Measurements from ENCODE around the gene FNDC11.

Gene FNDC11

GRCh38 chr20:63536997-63537524 lies 16.9 kb upstream of the FNDC11 start, which contains the start of gene PTK6:
TSS of gene PTK6 (minus strand) at chr20:63537376. CDS start at chr20:63537314, 62 bp downstream.
- TF ChIP-seq EZH2 (IDR thresholded peaks at IDR 0.05): no peak
- TF ChIP-seq FOXP2 (optimal IDR thresholded peaks at IDR 0.05; ENCODE audit: control extremely low read depth, extremely low read length, insufficient read depth): no peak
- TF ChIP-seq POLR2AphosphoS5 (IDR thresholded peaks at IDR 0.05; ENCODE audit: borderline replicate concordance, low read depth, low read length): no peak

GRCh38 chr20:63537525-63538203 lies 16.3 kb upstream of the FNDC11 start:
- TF ChIP-seq POLR2AphosphoS5 (IDR thresholded peaks at IDR 0.05; ENCODE audit: borderline replicate concordance, low read depth, low read length) (no peak), EZH2 (IDR thresholded peaks at IDR 0.05) (no peak), FOXP2 (optimal IDR thresholded peaks at IDR 0.05; ENCODE audit: control extremely low read depth, extremely low read length, insufficient read depth) (peak; percentile 58)
- no peak for DNase-seq (ENCODE audit: low read depth, low spot score)
- Histone ChIP-seq H3K9ac (ENCODE audit: insufficient read length) (no peak overlapping the region), H3K9me3 (ENCODE audit: low read depth, low read length) (no peaks in the 10 kb centered on the region), H3K4me3 (peak overlapping the region; percentile 72), H3K27ac (no peak overlapping the region), H3K36me3 (ENCODE audit: insufficient read depth, low read length) (no peaks in the 10 kb centered on the region)

More at GRCh38 chr20:63536997-63537524, 16.9 kb upstream of the FNDC11 start, which contains the start of gene PTK6:
- Histone ChIP-seq H3K36me3 (ENCODE audit: insufficient read depth, low read length) (no peaks in the 10 kb centered on the region), H3K9me3 (ENCODE audit: low read depth, low read length) (no peaks in the 10 kb centered on the region), H3K4me3 (peak within 1 kb of the TSS; percentile 72), H3K9ac (ENCODE audit: insufficient read length) (no peak within 1 kb of the TSS), H3K27ac (no peak within 1 kb of the TSS)
- DNase-seq (ENCODE audit: low read depth, low spot score): no peak

- TF ChIP-seq POLR2AphosphoS5 (IDR thresholded peaks at IDR 0.05; ENCODE audit: borderline replicate concordance, low read depth, low read length) (no peak), EZH2 (IDR thresholded peaks at IDR 0.05) (no peak), FOXP2 (optimal IDR thresholded peaks at IDR 0.05; ENCODE audit: control extremely low read depth, extremely low read length, insufficient read depth) (no peak)
- Histone ChIP-seq H3K36me3 (ENCODE audit: insufficient read depth, low read length) (no peaks in the 10 kb centered on the region), H3K9ac (ENCODE audit: insufficient read length) (no peak overlapping the region), H3K4me3 (no peak overlapping the region), H3K27ac (no peak overlapping the region), H3K9me3 (ENCODE audit: low read depth, low read length) (no peaks in the 10 kb centered on the region)
- no peak for DNase-seq (ENCODE audit: low read depth, low spot score)
Observed at GRCh38 chr20:63538204-63539091, 15.5 kb upstream of the FNDC11 start.

- H3K4me3 ChIP-seq: no peak overlapping the region
- no peaks in the 10 kb centered on the region for H3K36me3 ChIP-seq (ENCODE audit: insufficient read depth, low read length)
- no peaks in the 10 kb centered on the region for H3K9me3 ChIP-seq (ENCODE audit: low read depth, low read length)
- H3K9ac ChIP-seq (ENCODE audit: insufficient read length): no peak overlapping the region
- TF ChIP-seq EZH2 (IDR thresholded peaks at IDR 0.05): no peak
- TF ChIP-seq FOXP2 (optimal IDR thresholded peaks at IDR 0.05; ENCODE audit: control extremely low read depth, extremely low read length, insufficient read depth): no peak
- no peak for TF ChIP-seq POLR2AphosphoS5 (IDR thresholded peaks at IDR 0.05; ENCODE audit: borderline replicate concordance, low read depth, low read length)
- no peak for DNase-seq (ENCODE audit: low read depth, low spot score)
- H3K27ac ChIP-seq: no peak overlapping the region
Observed at GRCh38 chr20:63539092-63539430, 14.9 kb upstream of the FNDC11 start.

- no peak for TF ChIP-seq FOXP2 (optimal IDR thresholded peaks at IDR 0.05; ENCODE audit: control extremely low read depth, extremely low read length, insufficient read depth)
- Histone ChIP-seq H3K9ac (ENCODE audit: insufficient read length) (no peak overlapping the region), H3K9me3 (ENCODE audit: low read depth, low read length) (no peaks in the 10 kb centered on the region), H3K4me3 (no peak overlapping the region), H3K36me3 (ENCODE audit: insufficient read depth, low read length) (no peaks in the 10 kb centered on the region), H3K27ac (no peak overlapping the region)
- DNase-seq (ENCODE audit: low read depth, low spot score): no peak
Observed at GRCh38 chr20:63539441-63540370, 14.3 kb upstream of the FNDC11 start.

GRCh38 chr20:63540417-63541186 lies 13.4 kb upstream of the FNDC11 start:
- TF ChIP-seq EZH2 (IDR thresholded peaks at IDR 0.05) (no peak), FOXP2 (optimal IDR thresholded peaks at IDR 0.05; ENCODE audit: control extremely low read depth, extremely low read length, insufficient read depth) (no peak), POLR2AphosphoS5 (IDR thresholded peaks at IDR 0.05; ENCODE audit: borderline replicate concordance, low read depth, low read length) (no peak)
- DNase-seq (ENCODE audit: low read depth, low spot score): no peak
- H3K9ac ChIP-seq (ENCODE audit: insufficient read length): no peak overlapping the region
- H3K4me3 ChIP-seq: no peak overlapping the region
- no peaks in the 10 kb centered on the region for H3K36me3 ChIP-seq (ENCODE audit: insufficient read depth, low read length)
- no peaks in the 10 kb centered on the region for H3K9me3 ChIP-seq (ENCODE audit: low read depth, low read length)
- H3K27ac ChIP-seq: no peak overlapping the region

- TF ChIP-seq EZH2 (IDR thresholded peaks at IDR 0.05) (no peak), FOXP2 (optimal IDR thresholded peaks at IDR 0.05; ENCODE audit: control extremely low read depth, extremely low read length, insufficient read depth) (no peak), POLR2AphosphoS5 (IDR thresholded peaks at IDR 0.05; ENCODE audit: borderline replicate concordance, low read depth, low read length) (no peak)
- DNase-seq (ENCODE audit: low read depth, low spot score): no peak
- no peak overlapping the region for H3K9ac ChIP-seq (ENCODE audit: insufficient read length)
- H3K4me3 ChIP-seq: no peak overlapping the region
- no peaks in the 10 kb centered on the region for H3K36me3 ChIP-seq (ENCODE audit: insufficient read depth, low read length)
- no peak overlapping the region for H3K27ac ChIP-seq
- H3K9me3 ChIP-seq (ENCODE audit: low read depth, low read length): no peaks in the 10 kb centered on the region
Observed at GRCh38 chr20:63541371-63541770, 12.6 kb upstream of the FNDC11 start.

Measured in SK-N-MC (cell line).